HG03378 (cell line): ENCODE results near the gene PLA2G2D.

Experiments
- ATAC-seq: cut with Tn5 transposase; IDR thresholded peaks from one replicate; pipeline ENCODE4 v1.9.1; 2021; ENCODE audit warnings: mild to moderate bottlenecking, moderate library complexity; ENCODE audit not compliant: unreplicated experiment

The PLA2G2D gene

GRCh38 chr1:20119347-20119746 lies at the start of gene PLA2G2D:
Gene PLA2G2D (minus strand): TSS chr1:20119536. CDS start chr1:20119498, 38 bp downstream.
- ATAC-seq: no peak

DNA sequence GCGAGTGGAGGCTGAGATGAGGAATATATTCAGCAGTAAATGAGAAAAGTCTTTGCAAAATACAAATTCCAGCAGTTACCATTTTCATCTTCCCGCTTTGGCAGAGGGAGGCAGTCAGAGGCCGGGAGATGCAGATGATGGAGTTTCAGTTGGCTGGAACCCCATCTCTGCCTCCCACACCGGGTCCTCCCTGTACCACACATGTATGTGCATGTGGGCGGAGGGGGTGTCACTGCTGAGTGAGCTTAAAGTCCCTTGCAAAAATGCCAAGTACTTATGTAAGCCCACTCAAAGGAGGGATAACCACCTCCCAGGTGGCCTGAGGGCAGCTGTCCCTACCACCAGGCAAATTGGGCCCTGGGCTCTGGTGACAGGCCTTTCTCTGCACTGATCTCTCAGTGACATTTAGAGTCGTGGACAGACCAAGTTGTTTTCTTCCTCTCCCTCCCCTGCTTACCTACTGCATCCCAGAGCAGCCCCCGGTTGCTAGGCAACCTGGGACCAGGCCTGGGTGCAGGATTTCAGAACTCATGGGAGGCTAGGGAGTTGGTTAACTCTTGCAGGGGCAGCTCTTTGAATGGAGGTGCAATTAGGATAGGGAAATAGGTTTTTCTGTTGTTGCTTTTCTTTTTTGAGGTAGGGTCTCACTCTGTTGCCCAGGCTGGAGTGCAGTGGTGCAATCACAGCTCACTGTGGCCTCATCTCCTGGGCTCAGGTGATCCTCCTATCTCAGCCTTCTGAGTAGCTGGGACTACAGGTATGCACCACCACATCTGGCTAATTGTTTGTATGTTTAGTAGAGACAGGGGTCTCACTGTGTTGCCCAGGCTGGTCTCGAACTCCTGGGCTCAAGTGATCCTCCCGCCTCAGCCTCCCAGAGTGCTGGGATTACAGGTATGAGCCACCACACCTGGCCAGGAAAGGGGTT lies 49.5 kb upstream of the PLA2G2D start:
- ATAC-seq: no peak

DNA sequence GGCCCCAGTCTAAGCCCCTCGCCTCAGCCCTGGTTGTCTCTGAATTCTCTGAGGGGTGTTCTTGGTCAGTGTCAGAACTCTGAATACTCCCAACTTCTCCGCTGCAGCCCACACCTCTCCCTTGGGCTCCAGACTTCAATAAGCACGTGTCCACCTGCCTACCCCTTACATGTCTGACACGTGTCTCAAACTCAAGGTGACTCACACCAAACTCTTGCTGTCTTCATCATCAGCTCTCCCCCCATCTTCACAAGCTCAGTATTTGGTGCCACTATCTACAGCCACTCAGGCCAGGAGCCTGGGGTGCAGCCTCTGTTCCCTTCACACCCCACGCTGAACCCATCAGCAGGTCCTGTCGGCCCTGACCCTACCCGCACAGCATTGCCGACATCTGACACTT lies 47.8 kb upstream of the PLA2G2D start:
- ATAC-seq: no peak

DNA sequence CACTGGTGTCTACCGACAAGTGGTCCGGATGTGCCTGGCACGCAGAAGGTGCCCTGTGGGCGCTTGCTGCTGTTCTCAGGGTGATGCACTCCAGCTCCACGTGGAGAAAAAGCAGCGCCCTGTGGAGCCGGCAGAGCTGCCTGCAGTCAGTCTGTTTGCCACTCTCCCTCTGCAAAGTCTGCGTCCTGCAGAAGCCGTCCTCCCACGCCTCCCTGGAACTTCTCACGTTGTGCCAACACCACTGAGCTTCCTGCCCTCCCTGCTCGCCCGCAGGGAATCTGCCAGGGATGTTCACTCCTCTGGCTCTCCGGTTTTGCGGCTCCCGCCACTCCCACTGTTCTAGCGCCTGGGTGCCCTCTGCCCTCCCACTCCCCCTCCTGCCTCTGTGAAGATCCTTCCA lies 46.7 kb upstream of the PLA2G2D start:
- ATAC-seq: no peak

- no peak for ATAC-seq
Measured at GRCh38 chr1:20165522-20165951, 46.2 kb upstream of the PLA2G2D start.

DNA sequence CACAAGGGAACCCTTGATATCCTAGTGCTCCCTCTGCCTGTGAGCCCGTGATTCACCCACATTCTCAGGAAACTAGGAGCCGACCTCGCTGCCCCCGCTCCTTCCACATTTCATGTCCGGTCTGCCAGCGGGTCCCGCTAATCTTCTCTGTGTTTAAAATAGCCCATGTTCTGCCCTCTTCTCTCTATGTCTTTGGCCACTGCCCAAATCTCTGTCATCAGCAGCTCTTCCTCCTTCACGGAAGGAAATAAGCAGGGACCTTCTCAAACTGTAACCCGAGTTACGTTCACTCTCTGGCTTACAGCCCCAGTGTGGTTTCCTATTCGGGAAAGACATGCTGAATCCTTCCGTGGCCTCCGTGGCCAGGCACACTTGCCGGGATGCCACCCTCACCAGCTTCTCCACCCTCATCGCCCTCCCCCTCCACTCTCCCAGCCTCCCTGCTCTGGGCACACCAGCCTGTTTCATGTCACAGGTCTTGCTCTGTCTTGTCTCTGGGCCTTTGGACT lies 45.4 kb upstream of the PLA2G2D start:
- no peak for ATAC-seq

DNA sequence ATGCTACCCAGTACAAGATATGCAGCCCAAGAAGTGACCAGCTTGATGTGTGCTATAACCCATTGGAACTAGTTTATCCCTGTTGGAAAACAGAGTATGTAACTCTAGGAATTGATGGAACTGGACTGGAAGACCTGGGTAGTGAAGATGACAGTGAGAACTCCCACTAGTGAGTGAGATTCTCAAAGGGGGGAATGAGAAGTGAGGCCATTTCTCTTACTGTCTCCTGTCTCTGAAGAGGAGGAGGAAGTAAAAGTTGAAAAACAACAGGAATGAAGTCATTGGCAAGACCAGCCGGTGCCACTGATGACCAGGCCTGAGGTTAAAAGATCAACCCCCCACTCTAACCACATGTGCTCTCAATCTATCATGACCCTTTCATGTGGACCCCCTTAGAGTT lies 40.7 kb upstream of the PLA2G2D start:
- ATAC-seq: no peak

DNA sequence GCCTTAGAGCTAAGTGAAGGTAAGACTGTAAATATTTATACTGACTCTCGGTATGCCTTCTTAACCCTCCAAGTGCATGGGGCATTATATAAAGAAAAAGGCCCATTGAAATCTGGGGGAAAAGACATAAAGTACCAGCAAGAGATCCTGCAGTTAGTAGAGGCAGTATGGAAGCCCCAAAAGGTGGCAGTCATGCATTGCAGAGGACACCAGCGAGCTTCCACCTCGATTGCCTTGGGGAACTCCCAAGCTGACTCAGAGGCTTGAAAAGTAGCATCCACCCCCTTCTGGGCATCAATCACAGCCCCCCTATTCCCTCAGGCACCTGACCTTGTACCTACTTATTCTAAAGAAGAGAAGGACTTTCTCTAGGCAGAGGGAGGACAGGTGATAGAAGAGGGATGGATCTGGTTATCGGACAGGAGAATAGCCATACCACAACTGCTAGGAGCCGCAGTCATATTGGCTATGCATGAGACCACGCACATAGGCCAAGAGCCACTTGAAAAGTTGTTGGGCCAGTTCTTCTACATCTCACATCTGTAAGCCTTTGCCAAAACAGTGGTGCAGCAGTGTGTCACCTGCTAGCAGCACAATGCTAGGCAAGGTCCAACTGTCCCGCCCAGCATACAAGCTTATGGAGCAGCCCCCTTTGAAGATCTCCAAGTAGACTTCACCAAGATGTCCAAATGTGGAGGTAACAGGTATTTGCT lies 39.2 kb upstream of the PLA2G2D start:
- no peak for ATAC-seq

DNA sequence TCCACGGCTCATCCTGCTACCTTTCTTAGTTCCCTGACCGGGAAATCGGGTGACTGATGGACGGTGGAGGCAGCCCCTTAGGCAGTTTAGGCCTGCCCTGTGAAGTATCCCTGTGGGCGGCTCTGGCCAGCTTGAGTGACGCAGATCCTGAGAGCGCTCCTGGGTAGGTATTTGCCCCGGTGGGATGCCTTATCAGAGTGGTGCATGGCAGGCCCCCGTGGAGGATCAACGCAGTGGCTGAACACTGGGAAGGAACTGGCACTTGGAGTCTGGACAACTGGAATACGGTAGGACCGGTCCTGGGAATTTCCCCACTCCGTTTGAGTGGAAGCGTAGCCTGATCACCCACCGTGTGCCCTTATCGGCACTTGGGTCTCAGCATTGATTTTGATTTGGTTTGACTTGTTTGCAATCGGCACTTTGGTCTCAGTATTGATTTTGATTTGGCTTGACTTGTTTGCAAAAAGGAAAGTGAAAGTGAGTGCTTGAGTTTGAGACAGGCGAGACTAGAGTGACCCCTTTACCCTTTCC lies 35.0 kb upstream of the PLA2G2D start:
- ATAC-seq: no peak

GRCh38 chr1:20153000-20153418 lies 33.7 kb upstream of the PLA2G2D start:
- no peak for ATAC-seq

- ATAC-seq: no peak
Measured at GRCh38 chr1:20152599-20152930, 33.2 kb upstream of the PLA2G2D start.

DNA sequence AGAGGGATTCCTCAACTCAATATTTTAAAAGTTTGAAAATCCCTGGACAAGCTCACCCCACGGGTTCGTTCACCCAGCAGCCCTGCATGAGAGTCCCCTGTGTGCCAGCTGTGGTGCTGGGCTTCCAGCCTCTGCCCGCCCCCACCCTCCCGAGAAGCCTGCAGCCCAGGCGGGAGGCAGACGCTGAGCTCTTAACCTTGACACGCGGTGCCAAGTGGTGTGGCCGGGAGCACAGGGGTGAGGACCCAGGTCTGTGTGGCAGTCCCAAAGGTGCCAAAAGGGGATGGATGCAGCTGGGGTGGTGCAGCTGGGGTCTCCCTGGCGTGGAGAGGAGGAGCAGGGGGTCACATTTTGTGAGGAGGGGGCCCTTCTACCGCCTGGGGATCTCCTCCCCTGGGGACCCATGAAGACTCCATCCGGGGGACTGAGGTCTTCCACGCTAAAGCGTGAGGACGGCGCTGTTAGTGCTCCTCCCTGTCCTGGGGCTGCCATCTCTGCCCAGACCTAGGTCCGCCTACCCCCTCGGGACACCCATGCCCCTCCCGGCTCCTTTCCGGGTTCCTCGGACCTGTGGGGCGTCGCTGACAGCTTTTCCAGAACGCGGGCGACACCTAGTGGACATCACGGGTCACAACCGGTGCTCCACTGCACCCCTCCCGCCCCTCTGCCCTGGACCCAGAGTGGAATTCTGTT lies 32.7 kb upstream of the PLA2G2D start:
- ATAC-seq: no peak

DNA sequence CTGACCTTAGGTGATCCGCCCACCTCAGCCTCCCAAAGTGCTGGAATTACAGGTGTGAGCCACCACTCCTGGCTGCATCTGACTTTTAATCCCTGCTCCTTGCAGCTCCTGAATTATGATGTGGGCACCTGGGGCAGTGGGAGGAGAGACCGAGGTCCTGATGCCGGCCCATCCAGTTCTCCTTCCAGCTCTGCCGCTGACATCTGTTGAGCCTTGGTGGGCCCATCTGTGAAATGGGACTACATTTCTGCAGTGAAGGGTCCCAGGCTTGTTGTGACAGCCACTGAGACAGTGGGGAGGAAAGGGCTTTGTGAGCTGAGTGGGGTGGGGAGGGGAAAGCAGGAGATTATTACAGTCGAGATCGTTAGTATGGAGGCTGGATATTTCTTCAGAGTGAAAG lies 31.6 kb upstream of the PLA2G2D start:
- no peak for ATAC-seq

DNA sequence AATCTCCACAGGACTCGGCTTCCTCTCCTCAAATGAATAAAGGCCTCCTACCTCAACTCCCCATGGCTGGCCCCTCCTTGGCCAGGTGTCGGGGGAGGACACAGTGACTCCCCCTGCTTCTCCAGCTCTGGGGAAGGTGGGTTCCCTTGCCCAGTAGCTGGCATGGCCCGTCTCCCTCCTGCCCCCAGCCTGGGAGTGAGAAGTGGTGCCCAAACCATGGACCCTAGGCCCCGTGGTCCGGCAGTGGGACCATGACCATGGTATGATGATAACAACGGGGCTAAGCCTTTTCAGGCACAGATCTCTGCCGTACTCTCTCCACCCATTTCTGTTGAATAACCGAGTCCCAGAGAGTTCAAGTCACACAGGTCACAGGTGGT lies 31.0 kb upstream of the PLA2G2D start:
- no peak for ATAC-seq

GRCh38 chr1:20149601-20150325 lies 30.4 kb upstream of the PLA2G2D start:
- ATAC-seq: no peak

GRCh38 chr1:20148571-20149500 lies 29.5 kb upstream of the PLA2G2D start:
- no peak for ATAC-seq

GRCh38 chr1:20147846-20148570 lies 28.7 kb upstream of the PLA2G2D start:
- ATAC-seq: no peak

- no peak for ATAC-seq
Measured at GRCh38 chr1:20143734-20144565, 24.6 kb upstream of the PLA2G2D start.
